Activated naive CD8-positive, alpha-beta T cell treated with anti-CD3 and anti-CD28 coated beads for 36 hours (primary cell): ENCODE data around the gene DCDC1. TPM values are rescaled to one million over a fixed set of nuclear protein-coding genes. Genes with fewer than 3 reads are reported as not detected.

ENCODE experiments used
- DNase-seq: peaks from one replicate; pipeline ENCODE4 v3.0.0; 2021
- H3K27ac Mint-ChIP-seq: one replicate; pipeline ENCODE4 v1.8.0; 2022; ENCODE audit warnings: mild to moderate bottlenecking, moderate library complexity, mixed read lengths
- H3K27me3 Mint-ChIP-seq: one replicate; pipeline ENCODE4 v1.8.0; 2022; ENCODE audit warnings: mild to moderate bottlenecking, mixed read lengths
- H3K36me3 Mint-ChIP-seq: one replicate; pipeline ENCODE4 v1.8.0; 2021; ENCODE audit warnings: mild to moderate bottlenecking, mixed read lengths
- H3K4me1 Mint-ChIP-seq: one replicate; pipeline ENCODE4 v1.8.0; 2021; ENCODE audit warnings: mixed read lengths
- H3K4me3 Mint-ChIP-seq: one replicate; pipeline ENCODE4 v1.8.0; 2022; ENCODE audit warnings: mild to moderate bottlenecking, moderate library complexity, mixed read lengths
- H3K9me3 Mint-ChIP-seq: one replicate; pipeline ENCODE4 v1.8.0; 2022; ENCODE audit warnings: mixed read lengths
- total RNA-seq, 2 experiments: library from RNA; stranded (reverse); gene quantifications; one replicate each; pipeline ENCODE4 v1.2.3, GENCODE V29; 2021

Gene DCDC1
- total RNA-seq, 2 experiments from 2014 or later, result 0.14 to 0.36 TPM

DNA sequence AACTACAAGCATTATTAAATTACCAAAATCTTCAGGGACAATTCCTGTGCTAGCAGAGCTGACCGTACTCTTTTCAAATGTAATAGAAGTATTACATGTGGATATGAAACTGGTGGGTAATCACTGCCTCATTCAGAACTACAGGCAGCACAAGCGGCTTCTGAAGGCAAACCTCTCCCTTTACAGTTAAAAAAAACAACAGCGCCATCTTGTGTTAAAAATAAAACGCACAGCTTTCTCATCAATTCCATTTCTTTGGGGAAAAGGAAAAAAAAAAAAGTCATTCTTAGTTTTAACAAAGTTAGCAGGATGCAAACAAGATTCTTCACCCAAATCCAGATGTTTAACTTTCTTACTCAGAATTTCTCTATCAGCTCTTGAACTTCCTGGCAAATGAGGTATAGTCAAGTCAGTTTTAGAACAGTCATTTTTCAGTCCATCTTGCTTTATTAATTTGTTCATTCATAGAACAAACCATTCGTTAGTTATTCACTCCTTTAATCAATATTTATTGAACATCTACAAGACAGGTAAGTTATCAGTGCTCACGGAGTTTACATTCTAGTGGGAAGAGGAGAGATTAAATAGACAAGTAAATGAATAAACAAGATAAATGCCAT lies 451.6 kb downstream of the DCDC1 start:
- Mint-ChIP-seq H3K4me3 (no peak overlapping the region), H3K36me3 (no peaks in the 10 kb centered on the region), H3K27me3 (peaks cover 20% of the 10 kb centered on the region)

DNA sequence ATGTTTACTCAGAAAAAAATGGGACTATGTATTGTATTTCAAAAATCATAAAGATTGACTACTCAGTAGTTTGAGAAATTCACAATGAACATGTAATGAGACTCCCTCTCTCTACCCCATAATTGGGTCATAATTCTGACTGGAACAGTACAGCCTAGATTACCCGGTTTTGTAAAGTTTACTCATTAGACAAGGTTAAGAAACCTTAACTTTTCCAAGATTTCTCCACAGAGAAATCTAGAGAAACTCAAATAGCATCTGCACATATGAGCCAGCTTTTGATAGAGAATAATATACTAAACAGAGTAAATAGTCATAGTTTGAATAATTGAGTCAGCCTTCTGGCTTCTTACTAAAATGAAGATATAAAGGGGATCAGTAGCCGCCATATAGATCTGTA lies 452.3 kb downstream of the DCDC1 start:
- no peaks in the 10 kb centered on the region for H3K36me3 Mint-ChIP-seq
- no peaks in the 10 kb centered on the region for H3K9me3 Mint-ChIP-seq

More for the DNA sequence above, 451.6 kb downstream of the DCDC1 start:
- Mint-ChIP-seq H3K9me3 (no peaks in the 10 kb centered on the region), H3K27ac (no peak overlapping the region), H3K4me1 (no peaks in the 10 kb centered on the region)
- no peak for DNase-seq

GRCh38 chr11:30916764-30917163 lies 452.8 kb downstream of the DCDC1 start:
- no peaks in the 10 kb centered on the region for H3K36me3 Mint-ChIP-seq
- no peaks in the 10 kb centered on the region for H3K9me3 Mint-ChIP-seq
- DNase-seq, result no peak
- H3K27me3 Mint-ChIP-seq, result peaks cover 20% of the 10 kb centered on the region
- H3K4me3 Mint-ChIP-seq, result no peak overlapping the region
- H3K4me1 Mint-ChIP-seq, result no peaks in the 10 kb centered on the region
- no peak overlapping the region for H3K27ac Mint-ChIP-seq

More for the DNA sequence above, 452.3 kb downstream of the DCDC1 start:
- Mint-ChIP-seq H3K27me3 (peaks cover 20% of the 10 kb centered on the region), H3K4me1 (no peaks in the 10 kb centered on the region), H3K4me3 (no peak overlapping the region), H3K27ac (no peak overlapping the region)
- no peak for DNase-seq

GRCh38 chr11:30914143-30914762 lies 455.3 kb downstream of the DCDC1 start:
- H3K9me3 Mint-ChIP-seq, result no peaks in the 10 kb centered on the region
- no peak overlapping the region for H3K4me3 Mint-ChIP-seq
- H3K4me1 Mint-ChIP-seq, result no peaks in the 10 kb centered on the region
- peaks cover 20% of the 10 kb centered on the region for H3K27me3 Mint-ChIP-seq
- no peak overlapping the region for H3K27ac Mint-ChIP-seq
- peak; percentile 4 for DNase-seq
- no peaks in the 10 kb centered on the region for H3K36me3 Mint-ChIP-seq

- Mint-ChIP-seq H3K36me3 (no peaks in the 10 kb centered on the region), H3K27ac (no peak overlapping the region), H3K4me3 (no peak overlapping the region), H3K4me1 (no peaks in the 10 kb centered on the region), H3K9me3 (no peaks in the 10 kb centered on the region), H3K27me3 (peaks cover 24% of the 10 kb centered on the region)
- DNase-seq, result no peak
Observed at GRCh38 chr11:30911247-30911646, 458.3 kb downstream of the DCDC1 start.

- Mint-ChIP-seq H3K4me3 (no peak overlapping the region), H3K4me1 (no peaks in the 10 kb centered on the region), H3K9me3 (no peaks in the 10 kb centered on the region), H3K27me3 (peaks cover 9% of the 10 kb centered on the region), H3K36me3 (no peaks in the 10 kb centered on the region), H3K27ac (no peak overlapping the region)
- no peak for DNase-seq
Observed at GRCh38 chr11:30908857-30909256, 460.7 kb downstream of the DCDC1 start.

GRCh38 chr11:30908272-30908671 lies 461.3 kb downstream of the DCDC1 start:
- H3K9me3 Mint-ChIP-seq, result no peaks in the 10 kb centered on the region
- H3K4me3 Mint-ChIP-seq, result no peak overlapping the region
- peaks cover 4% of the 10 kb centered on the region for H3K27me3 Mint-ChIP-seq
- DNase-seq, result no peak
- H3K4me1 Mint-ChIP-seq, result no peaks in the 10 kb centered on the region
- H3K36me3 Mint-ChIP-seq, result no peaks in the 10 kb centered on the region
- no peak overlapping the region for H3K27ac Mint-ChIP-seq

DNA sequence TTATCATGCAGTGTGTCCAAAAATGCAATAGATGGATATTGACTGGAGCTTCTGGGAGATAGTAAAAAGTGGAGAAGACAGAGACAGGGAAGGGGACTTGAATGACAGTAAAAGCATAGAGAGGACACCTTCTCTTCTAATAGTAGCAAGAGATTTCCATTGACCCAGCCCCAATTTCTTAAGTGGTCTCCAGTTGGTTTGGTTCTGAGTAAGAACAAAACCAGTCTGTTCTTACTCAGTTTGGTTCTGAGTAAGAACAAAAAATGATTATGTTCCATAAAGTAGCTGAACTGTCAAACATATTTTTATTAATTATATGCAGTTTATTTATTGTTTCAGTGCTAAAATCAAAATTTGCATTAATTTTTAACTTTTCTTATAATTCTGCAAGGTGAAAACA lies 466.6 kb downstream of the DCDC1 start:
- Mint-ChIP-seq H3K27ac (no peak overlapping the region), H3K4me3 (no peak overlapping the region), H3K36me3 (no peaks in the 10 kb centered on the region), H3K27me3 (peaks cover 5% of the 10 kb centered on the region), H3K9me3 (no peaks in the 10 kb centered on the region), H3K4me1 (peaks cover 2% of the 10 kb centered on the region)
- no peak for DNase-seq

DNA sequence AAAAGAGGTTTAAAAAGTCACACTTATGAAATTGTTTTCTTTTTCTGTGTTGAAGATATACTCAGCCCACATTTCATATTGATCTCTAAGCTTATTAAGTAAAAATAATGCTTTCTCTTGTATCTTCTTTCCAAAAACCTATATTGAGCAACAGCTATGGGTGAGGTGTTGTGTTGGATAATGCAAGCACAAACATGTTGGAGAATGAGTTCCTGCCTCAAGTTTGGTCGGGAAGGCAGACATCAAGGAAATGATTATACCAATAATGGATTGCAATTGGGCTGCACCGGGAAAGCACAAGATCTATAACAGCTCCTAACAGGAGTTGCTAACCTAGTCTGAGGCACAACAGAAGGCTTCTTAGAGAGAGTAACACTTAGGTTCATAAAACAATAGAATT lies 474.5 kb downstream of the DCDC1 start:
- Mint-ChIP-seq H3K9me3 (no peaks in the 10 kb centered on the region), H3K4me3 (no peak overlapping the region), H3K4me1 (no peaks in the 10 kb centered on the region), H3K27me3 (peaks cover 6% of the 10 kb centered on the region), H3K36me3 (no peaks in the 10 kb centered on the region), H3K27ac (no peak overlapping the region)
- DNase-seq, result no peak

DNA sequence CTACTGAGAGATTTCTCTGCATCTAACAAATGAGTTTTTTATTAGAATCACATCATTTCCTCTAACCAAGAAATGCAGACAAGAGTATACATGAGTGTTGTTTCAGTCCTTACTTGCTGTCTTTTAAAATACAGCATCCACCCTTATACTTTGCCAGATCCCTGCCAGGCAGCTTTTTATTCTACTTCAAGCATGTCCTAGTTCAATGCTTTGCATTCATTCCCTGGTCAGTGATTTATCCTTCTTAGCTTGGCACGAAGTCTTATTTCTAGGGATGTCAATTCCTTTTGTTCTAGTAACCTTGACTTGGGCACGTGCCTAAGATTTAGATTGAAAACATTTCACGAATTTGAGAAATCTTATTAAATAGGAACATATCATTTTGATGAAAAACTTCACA lies 476.2 kb downstream of the DCDC1 start:
- DNase-seq, result no peak
- Mint-ChIP-seq H3K4me3 (no peak overlapping the region), H3K9me3 (no peaks in the 10 kb centered on the region), H3K27me3 (peaks cover 6% of the 10 kb centered on the region), H3K4me1 (no peaks in the 10 kb centered on the region), H3K27ac (no peak overlapping the region), H3K36me3 (no peaks in the 10 kb centered on the region)

DNA sequence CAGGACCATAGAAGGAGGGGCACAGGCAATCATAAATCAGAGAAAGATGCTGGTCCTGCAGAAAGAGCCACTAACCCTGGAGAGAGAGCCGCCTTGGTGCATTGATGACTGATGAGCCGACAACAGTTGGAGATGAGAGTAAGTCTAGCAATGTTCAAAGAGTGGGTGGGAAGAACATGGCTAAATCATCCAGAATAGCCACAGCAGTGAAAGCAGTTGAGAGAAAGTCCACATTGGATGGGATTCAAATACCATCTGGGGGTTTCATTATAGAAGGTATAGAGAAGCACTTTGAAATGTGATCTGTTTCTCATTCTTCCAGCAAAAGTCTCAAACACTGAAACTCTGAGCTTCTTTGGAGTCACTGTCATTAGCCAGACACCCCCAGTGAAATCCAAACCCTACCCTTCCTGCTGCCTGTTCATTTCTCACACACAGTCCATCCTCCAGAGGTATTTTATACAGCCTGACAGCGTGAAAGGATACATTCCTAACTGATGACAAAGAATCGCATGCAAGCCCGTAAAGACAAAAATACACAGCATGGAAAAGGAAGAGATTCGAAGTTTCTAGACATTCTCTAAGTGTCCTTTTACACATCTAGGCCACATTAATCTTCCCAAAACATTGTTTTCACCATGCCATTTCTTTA lies 480.3 kb downstream of the DCDC1 start:
- Mint-ChIP-seq H3K4me1 (no peaks in the 10 kb centered on the region), H3K27me3 (no peaks in the 10 kb centered on the region), H3K4me3 (no peak overlapping the region), H3K36me3 (no peaks in the 10 kb centered on the region), H3K27ac (no peak overlapping the region), H3K9me3 (no peaks in the 10 kb centered on the region)
- no peak for DNase-seq

DNA sequence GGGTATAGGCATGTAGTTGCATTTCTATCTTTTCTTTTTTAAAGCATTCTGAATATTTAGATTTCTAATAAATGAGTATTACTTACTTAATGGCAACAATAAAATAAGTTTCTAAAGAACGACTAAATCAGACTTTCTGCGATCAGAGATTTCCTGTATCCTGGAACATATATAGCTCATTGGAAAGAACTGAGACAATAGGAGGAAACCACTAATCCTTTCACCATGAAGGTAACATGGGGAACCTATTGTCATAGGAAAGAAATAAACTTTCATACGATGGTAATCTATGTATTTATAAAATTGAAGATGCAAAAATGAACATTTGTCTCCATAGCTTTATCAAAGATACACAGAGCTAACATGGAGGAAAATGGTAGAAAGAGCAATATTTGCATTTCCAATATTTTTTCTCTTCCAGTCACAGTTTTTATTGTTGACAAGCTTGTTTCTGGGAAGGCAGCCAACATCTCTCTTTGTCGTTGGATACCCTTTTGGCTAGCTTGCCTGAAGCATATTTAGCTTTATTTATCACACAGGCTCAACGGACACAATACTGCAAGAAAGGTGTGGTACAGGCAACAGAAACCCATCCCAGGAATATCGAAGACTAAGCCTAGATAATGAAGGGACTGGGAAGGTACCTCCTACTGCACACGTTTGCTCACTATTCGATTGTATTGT lies 490.1 kb downstream of the DCDC1 start:
- no peak for DNase-seq
- peaks cover 28% of the 10 kb centered on the region for H3K27me3 Mint-ChIP-seq
- no peaks in the 10 kb centered on the region for H3K36me3 Mint-ChIP-seq
- no peaks in the 10 kb centered on the region for H3K9me3 Mint-ChIP-seq
- no peak overlapping the region for H3K4me3 Mint-ChIP-seq
- no peaks in the 10 kb centered on the region for H3K4me1 Mint-ChIP-seq
- H3K27ac Mint-ChIP-seq, result no peak overlapping the region

- Mint-ChIP-seq H3K27ac (no peak overlapping the region), H3K27me3 (peaks cover 28% of the 10 kb centered on the region), H3K4me3 (no peak overlapping the region), H3K36me3 (no peaks in the 10 kb centered on the region), H3K4me1 (no peaks in the 10 kb centered on the region), H3K9me3 (no peaks in the 10 kb centered on the region)
- no peak for DNase-seq
Observed at GRCh38 chr11:30878400-30878799, 491.1 kb downstream of the DCDC1 start.

DNA sequence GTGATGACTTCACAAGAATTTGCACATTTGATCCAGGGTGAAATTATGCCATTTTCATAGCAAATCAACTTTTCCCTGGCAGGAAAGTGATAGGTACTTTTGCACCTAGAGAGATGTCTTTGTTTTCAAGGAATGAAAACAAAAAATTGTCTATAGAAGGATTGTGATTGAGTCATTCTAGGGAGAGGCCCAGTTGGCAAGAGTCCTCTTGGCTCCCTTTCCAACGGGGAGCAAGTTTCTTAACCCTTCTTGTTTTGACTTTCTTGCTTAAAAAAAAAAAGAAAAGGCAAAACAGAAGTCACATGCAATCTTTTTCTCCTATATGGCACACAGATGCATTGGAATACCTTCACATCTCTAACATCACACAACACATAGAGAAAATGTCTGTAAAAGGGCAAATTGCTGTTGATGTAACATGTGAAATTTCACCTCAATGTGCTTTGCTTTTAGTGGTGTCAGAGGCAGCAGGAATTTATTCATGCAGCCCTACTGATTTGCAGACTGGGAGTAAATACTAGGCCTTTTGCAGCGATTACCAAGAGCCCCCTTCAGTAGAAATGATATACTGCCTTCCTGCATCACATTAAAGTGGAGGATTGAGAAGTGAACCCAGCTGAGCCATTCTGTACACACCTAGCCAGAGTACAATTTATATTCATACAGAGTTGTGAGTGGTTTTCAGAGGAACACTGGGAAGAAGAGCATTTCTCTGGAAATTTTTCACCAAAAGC lies 492.7 kb downstream of the DCDC1 start:
- H3K27me3 Mint-ChIP-seq, result peaks cover 22% of the 10 kb centered on the region
- DNase-seq, result no peak
- no peaks in the 10 kb centered on the region for H3K36me3 Mint-ChIP-seq
- no peaks in the 10 kb centered on the region for H3K4me1 Mint-ChIP-seq
- no peak overlapping the region for H3K4me3 Mint-ChIP-seq
- no peaks in the 10 kb centered on the region for H3K9me3 Mint-ChIP-seq
- H3K27ac Mint-ChIP-seq, result no peak overlapping the region

DNA sequence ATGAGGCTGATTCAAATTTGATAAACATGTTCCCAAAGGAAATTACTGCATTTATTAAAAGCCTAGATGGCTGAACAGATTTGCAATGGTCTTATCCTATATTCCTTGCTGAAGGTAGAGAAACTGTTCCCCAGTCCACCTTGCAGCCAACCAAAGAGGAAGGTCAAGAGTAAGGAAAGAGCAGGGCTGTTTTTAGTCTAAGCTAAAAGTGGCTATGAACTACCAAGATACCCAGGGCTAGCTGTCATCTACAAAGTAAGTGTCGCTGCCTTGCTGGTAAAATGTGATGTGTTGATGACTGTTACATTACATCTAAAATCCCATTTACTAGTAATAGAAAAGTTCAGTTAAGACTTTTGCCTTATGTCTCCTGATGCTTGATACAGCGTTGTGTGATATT lies 493.3 kb downstream of the DCDC1 start:
- no peak overlapping the region for H3K4me3 Mint-ChIP-seq
- H3K36me3 Mint-ChIP-seq, result no peaks in the 10 kb centered on the region
- H3K9me3 Mint-ChIP-seq, result no peaks in the 10 kb centered on the region
- no peaks in the 10 kb centered on the region for H3K4me1 Mint-ChIP-seq
- DNase-seq, result no peak
- peaks cover 22% of the 10 kb centered on the region for H3K27me3 Mint-ChIP-seq
- no peak overlapping the region for H3K27ac Mint-ChIP-seq
